ENCODE data around the gene FAM161A.
"Not testable (repeated sequence)": the region's sequence is repeated elsewhere in the genome, so short reads cannot be mapped to it uniquely, and the experiment has no call there.

The FAM161A gene

GRCh38 chr2:61882850-61883249 is 29.0 kb upstream of the FAM161A start:
- DNase-seq (ENCODE audit: low read depth) = no peak
- no peak overlapping the region for H3K4me3 ChIP-seq (ENCODE audit: low read depth, low read length)
- TF ChIP-seq, protein P1, sequence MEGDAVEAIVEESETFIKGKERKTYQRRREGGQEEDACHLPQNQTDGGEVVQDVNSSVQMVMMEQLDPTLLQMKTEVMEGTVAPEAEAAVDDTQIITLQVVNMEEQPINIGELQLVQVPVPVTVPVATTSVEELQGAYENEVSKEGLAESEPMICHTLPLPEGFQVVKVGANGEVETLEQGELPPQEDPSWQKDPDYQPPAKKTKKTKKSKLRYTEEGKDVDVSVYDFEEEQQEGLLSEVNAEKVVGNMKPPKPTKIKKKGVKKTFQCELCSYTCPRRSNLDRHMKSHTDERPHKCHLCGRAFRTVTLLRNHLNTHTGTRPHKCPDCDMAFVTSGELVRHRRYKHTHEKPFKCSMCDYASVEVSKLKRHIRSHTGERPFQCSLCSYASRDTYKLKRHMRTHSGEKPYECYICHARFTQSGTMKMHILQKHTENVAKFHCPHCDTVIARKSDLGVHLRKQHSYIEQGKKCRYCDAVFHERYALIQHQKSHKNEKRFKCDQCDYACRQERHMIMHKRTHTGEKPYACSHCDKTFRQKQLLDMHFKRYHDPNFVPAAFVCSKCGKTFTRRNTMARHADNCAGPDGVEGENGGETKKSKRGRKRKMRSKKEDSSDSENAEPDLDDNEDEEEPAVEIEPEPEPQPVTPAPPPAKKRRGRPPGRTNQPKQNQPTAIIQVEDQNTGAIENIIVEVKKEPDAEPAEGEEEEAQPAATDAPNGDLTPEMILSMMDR (IDR thresholded peaks at IDR 0.05; ENCODE audit: control insufficient read depth, extremely low read depth, insufficient read depth) = no peak

- not testable (repeated sequence) for H3K4me3 ChIP-seq (ENCODE audit: low read depth, low read length); DNase-seq (ENCODE audit: low read depth)
These were observed 25.5 kb upstream of the FAM161A start for GRCh38 chr2:61879351-61879750.

DNA sequence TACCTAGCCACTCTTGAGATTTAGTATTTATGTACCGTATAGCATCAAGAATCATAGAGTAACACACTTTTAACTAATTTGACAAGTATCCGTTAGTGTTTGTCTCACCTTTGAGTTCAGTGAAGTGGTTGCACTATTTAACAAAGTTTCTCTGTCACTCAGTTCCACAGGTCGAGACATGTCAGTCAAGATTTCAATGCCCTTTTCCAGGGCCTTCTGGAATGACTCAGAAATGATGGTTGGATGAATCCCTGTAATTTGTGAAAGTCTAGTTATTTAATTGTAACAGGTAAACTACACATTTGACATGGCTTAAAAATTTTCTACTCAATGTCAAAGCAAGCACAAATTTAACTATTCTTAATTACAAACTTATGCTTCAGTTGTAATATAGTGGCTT is 24.9 kb upstream of the FAM161A start:
- TF ChIP-seq, protein P1 (IDR thresholded peaks at IDR 0.05; ENCODE audit: control insufficient read depth, extremely low read depth, insufficient read depth) = no peak
- DNase-seq (ENCODE audit: low read depth) = no peak
- H3K4me3 ChIP-seq (ENCODE audit: low read depth, low read length) = no peak overlapping the region

GRCh38 chr2:61877571-61878245 is 23.8 kb upstream of the FAM161A start:
- no peak for DNase-seq (ENCODE audit: low read depth)
- TF ChIP-seq, protein P1 (IDR thresholded peaks at IDR 0.05; ENCODE audit: control insufficient read depth, extremely low read depth, insufficient read depth) = no peak
- no peak overlapping the region for H3K4me3 ChIP-seq (ENCODE audit: low read depth, low read length)

GRCh38 chr2:61876400-61876799 is 22.5 kb upstream of the FAM161A start:
- no peak overlapping the region for H3K4me3 ChIP-seq (ENCODE audit: low read depth, low read length)
- TF ChIP-seq, protein P1 (IDR thresholded peaks at IDR 0.05; ENCODE audit: control insufficient read depth, extremely low read depth, insufficient read depth) = no peak
- DNase-seq (ENCODE audit: low read depth) = no peak

DNA sequence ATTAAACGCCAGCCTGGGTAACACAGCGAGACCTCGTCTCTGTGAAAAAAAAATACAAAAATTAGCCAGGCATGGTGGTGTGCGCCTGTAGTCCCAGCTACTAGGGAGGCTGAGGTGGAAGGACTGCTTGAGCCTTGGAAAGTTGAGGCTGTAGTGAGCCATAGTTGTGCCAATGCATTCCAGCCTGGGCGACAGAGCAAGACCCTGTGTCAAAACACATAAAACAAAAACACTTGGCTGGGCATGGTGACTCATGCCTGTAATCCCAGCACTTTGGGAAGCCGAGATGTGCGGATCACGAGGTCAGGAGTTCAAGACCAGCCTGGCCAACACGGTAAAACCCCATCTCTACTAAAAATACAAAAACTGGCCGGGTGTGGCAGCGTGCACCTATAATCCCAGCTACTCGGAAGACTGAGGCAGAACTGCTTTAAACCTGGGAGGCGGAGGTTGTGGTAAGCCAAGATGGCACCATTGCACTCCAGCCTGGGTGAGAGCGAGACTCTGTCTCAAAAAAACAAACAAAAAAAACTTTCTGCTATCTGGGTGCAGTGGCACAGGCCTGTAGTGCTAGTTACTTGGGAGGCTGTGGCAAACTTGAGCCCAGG is 12.7 kb upstream of the FAM161A start:
- not testable (repeated sequence) for H3K4me3 ChIP-seq (ENCODE audit: low read depth, low read length); DNase-seq (ENCODE audit: low read depth)

DNA sequence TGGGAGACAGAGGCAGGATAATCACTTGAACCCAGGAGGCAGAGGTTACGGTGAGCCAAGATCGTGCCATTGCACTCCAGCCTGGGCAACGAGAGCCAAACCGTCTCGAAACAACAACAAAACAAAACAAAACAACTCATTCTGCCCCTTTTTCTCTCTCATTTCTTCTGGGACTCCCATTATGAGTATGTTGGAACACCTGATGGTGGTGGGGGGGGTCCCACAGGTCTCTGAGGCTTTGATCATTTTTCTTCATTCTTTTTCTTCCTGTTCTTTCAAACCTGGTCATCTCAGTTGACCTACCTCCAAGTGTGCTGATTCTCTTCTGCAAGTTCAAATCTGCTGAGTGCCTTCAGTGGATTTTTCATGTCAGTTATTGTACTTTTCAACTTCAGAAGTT is 8.2 kb upstream of the FAM161A start:
- H3K4me3 ChIP-seq (ENCODE audit: low read depth, low read length) = no peak overlapping the region
- TF ChIP-seq, protein P1 (IDR thresholded peaks at IDR 0.05; ENCODE audit: control insufficient read depth, extremely low read depth, insufficient read depth) = no peak

GRCh38 chr2:61857224-61857623 is 3.4 kb upstream of the FAM161A start:
- H3K4me3 ChIP-seq (ENCODE audit: low read depth, low read length) = no peak overlapping the region
- DNase-seq (ENCODE audit: low read depth) = no peak
- TF ChIP-seq, protein P1 (IDR thresholded peaks at IDR 0.05; ENCODE audit: control insufficient read depth, extremely low read depth, insufficient read depth) = no peak

More for the DNA sequence above, 8.2 kb upstream of the FAM161A start:
- DNase-seq (ENCODE audit: low read depth) = no peak
